ENCODE results near the gene DOCK1. TPM values are rescaled to one million over a fixed set of nuclear protein-coding genes. Genes with fewer than 3 reads are reported as not detected.
"Not testable (repeated sequence)": the region's sequence is repeated elsewhere in the genome, so short reads cannot be mapped to it uniquely, and the experiment has no call there.

The DOCK1 gene
- total RNA-seq, 2 experiments from 2014 or later = not detected

GRCh38 chr10:126914561-126914960 lies 9.3 kb downstream of the DOCK1 start:
- Histone ChIP-seq H3K27me3 (ENCODE audit: control insufficient read depth in 1 of 2, insufficient read depth in 2 of 2, low read length in 2 of 2) (no peaks in the 10 kb centered on the region), H3K9me3 (ENCODE audit: control insufficient read depth in 1 of 2, insufficient read depth in 1 of 2, low read length in 2 of 2) (peaks cover 0 to 33% of the 10 kb centered on the region in 2 experiments), H3K27ac (ENCODE audit: low read depth in 1 of 2, low read length in 2 of 2) (no peak overlapping the region), H3K36me3 (ENCODE audit: insufficient read depth, low read length) (no peaks in the 10 kb centered on the region), H3K4me3 (ENCODE audit: low read length) (no peak overlapping the region), H3K4me1 (ENCODE audit: insufficient read depth, low read length) (no peaks in the 10 kb centered on the region)
- ATAC-seq (ENCODE audit: poor library complexity) (no peak), DNase-seq (no peak)
- no peaks in the 10 kb centered on the region for H3K36me3 Mint-ChIP-seq (ENCODE audit: low read depth)
- H3K4me3 Mint-ChIP-seq = no peak overlapping the region
- CTCF ChIA-PET = no interaction called here
- no peak for TF ChIP-seq CTCF (IDR thresholded peaks at IDR 0.05)
- no peaks in the 10 kb centered on the region for H3K27me3 Mint-ChIP-seq
- peaks cover 2% of the 10 kb centered on the region for H3K9me3 Mint-ChIP-seq
- POLR2A ChIA-PET = no interaction called here
- intact Hi-C loops (cut with DNase I, micrococcal nuclease) = no loop called here
- no peak overlapping the region for H3K27ac Mint-ChIP-seq
- H3K4me1 Mint-ChIP-seq (ENCODE audit: low read depth) = no peaks in the 10 kb centered on the region

GRCh38 chr10:126916952-126917351 lies 11.7 kb downstream of the DOCK1 start:
- H3K36me3 ChIP-seq (ENCODE audit: insufficient read depth, low read length); H3K36me3 Mint-ChIP-seq (ENCODE audit: low read depth); H3K9me3 Mint-ChIP-seq; H3K27ac ChIP-seq (ENCODE audit: low read depth in 1 of 2, low read length in 2 of 2); DNase-seq; CTCF ChIA-PET; intact Hi-C loops (cut with DNase I, micrococcal nuclease); ATAC-seq (ENCODE audit: poor library complexity); H3K4me3 Mint-ChIP-seq; H3K27ac Mint-ChIP-seq; H3K27me3 Mint-ChIP-seq; H3K4me3 ChIP-seq (ENCODE audit: low read length); POLR2A ChIA-PET; H3K27me3 ChIP-seq (ENCODE audit: control insufficient read depth in 1 of 2, insufficient read depth in 2 of 2, low read length in 2 of 2); H3K4me1 Mint-ChIP-seq (ENCODE audit: low read depth); H3K4me1 ChIP-seq (ENCODE audit: insufficient read depth, low read length): not testable (repeated sequence)
- H3K9me3 ChIP-seq (ENCODE audit: control insufficient read depth in 1 of 2, insufficient read depth in 1 of 2, low read length in 2 of 2) = peaks cover 5 to 37% of the 10 kb centered on the region in 2 experiments

- ChIA-PET CTCF (no interaction called here), POLR2A (no interaction called here)
- H3K9me3 ChIP-seq (ENCODE audit: control insufficient read depth in 1 of 2, insufficient read depth in 1 of 2, low read length in 2 of 2) = peaks cover 5 to 37% of the 10 kb centered on the region in 2 experiments
- no peaks in the 10 kb centered on the region for H3K27me3 ChIP-seq (ENCODE audit: control insufficient read depth in 1 of 2, insufficient read depth in 2 of 2, low read length in 2 of 2)
- DNase-seq (no peak), ATAC-seq (ENCODE audit: poor library complexity) (no peak)
- Mint-ChIP-seq H3K27ac (no peak overlapping the region), H3K36me3 (ENCODE audit: low read depth) (no peaks in the 10 kb centered on the region), H3K4me3 (no peak overlapping the region), H3K9me3 (peaks cover 8% of the 10 kb centered on the region), H3K4me1 (ENCODE audit: low read depth) (no peaks in the 10 kb centered on the region), H3K27me3 (no peaks in the 10 kb centered on the region)
- TF ChIP-seq CTCF (IDR thresholded peaks at IDR 0.05) = no peak
- H3K36me3 ChIP-seq (ENCODE audit: insufficient read depth, low read length) = no peaks in the 10 kb centered on the region
- H3K27ac ChIP-seq (ENCODE audit: low read depth in 1 of 2, low read length in 2 of 2) = no peak overlapping the region
- H3K4me3 ChIP-seq (ENCODE audit: low read length) = no peak overlapping the region
- intact Hi-C loops (cut with DNase I, micrococcal nuclease) = no loop called here
- no peaks in the 10 kb centered on the region for H3K4me1 ChIP-seq (ENCODE audit: insufficient read depth, low read length)
Measured at GRCh38 chr10:126917375-126917774, 12.1 kb downstream of the DOCK1 start.
